IgD-negative memory B cell (primary cell): ENCODE data around the gene ZNF490. TPM values are rescaled to one million over a fixed set of nuclear protein-coding genes. Genes with fewer than 3 reads are reported as not detected.
"Not testable (repeated sequence)": the region's sequence is repeated elsewhere in the genome, so short reads cannot be mapped to it uniquely, and the experiment has no call there.

Source experiments
- H3K27ac Mint-ChIP-seq, 3 donors: one replicate each; pipeline ENCODE4 v1.8.0; 2020 to 2022; ENCODE audit warnings: mild to moderate bottlenecking in 3 of 3, mixed read lengths in 3 of 3, moderate library complexity in 1 of 3
- H3K27me3 Mint-ChIP-seq: one replicate; pipeline ENCODE4 v1.8.0; 2021; ENCODE audit warnings: mixed read lengths
- H3K36me3 Mint-ChIP-seq: one replicate; pipeline ENCODE4 v1.8.0; 2020; ENCODE audit warnings: mild to moderate bottlenecking, mixed read lengths
- H3K4me1 Mint-ChIP-seq, 3 donors: one replicate each; pipeline ENCODE4 v1.8.0; 2020 to 2022; ENCODE audit warnings: mixed read lengths in 3 of 3, mild to moderate bottlenecking in 1 of 3
- H3K4me3 Mint-ChIP-seq, 4 donors: one replicate each; pipeline ENCODE4 v1.8.0; 2020 to 2022; ENCODE audit warnings: mild to moderate bottlenecking in 4 of 4, mixed read lengths in 4 of 4, moderate library complexity in 3 of 4
- H3K9me3 Mint-ChIP-seq, 3 donors: one replicate each; pipeline ENCODE4 v1.8.0; 2020 to 2021; ENCODE audit warnings: mixed read lengths in 3 of 3, mild to moderate bottlenecking in 1 of 3
- polyA plus RNA-seq: library from polyadenylated mRNA; unstranded; fragments of 300-500 nt; fragmentation: Illumina TruSeq; gene quantifications from one replicate; pipeline ENCODE4 v1.2.3, GENCODE V29; 2021

The ZNF490 gene
- polyA plus RNA-seq, 1 donor from 2014 or later, result 6.7 TPM

GRCh38 chr19:12638611-12639182, 28.1 kb upstream of the ZNF490 start:
- Mint-ChIP-seq H3K36me3 (peaks cover 1% of the 10 kb centered on the region), H3K27ac (no peak overlapping the region), H3K27me3 (no peaks in the 10 kb centered on the region), H3K9me3 (no peaks in the 10 kb centered on the region), H3K4me1 (peaks cover 6 to 12% (median 9%) of the 10 kb centered on the region in 3 donors), H3K4me3 (no peak overlapping the region)

- H3K27me3 Mint-ChIP-seq, result no peaks in the 10 kb centered on the region
- no peak overlapping the region for H3K27ac Mint-ChIP-seq
- no peak overlapping the region for H3K4me3 Mint-ChIP-seq
Measured at GRCh38 chr19:12636631-12637030, 26.0 kb upstream of the ZNF490 start.

GRCh38 chr19:12629215-12629614, 18.6 kb upstream of the ZNF490 start:
- Mint-ChIP-seq H3K9me3 (peaks cover 0 to 15% (median 2%) of the 10 kb centered on the region in 3 donors), H3K27me3 (no peaks in the 10 kb centered on the region), H3K4me1 (peaks cover 0 to 1% (median 0%) of the 10 kb centered on the region in 3 donors), H3K4me3 (no peak overlapping the region), H3K36me3 (peaks cover 14% of the 10 kb centered on the region), H3K27ac (no peak overlapping the region)

More at GRCh38 chr19:12636631-12637030, 26.0 kb upstream of the ZNF490 start:
- no peaks in the 10 kb centered on the region for H3K9me3 Mint-ChIP-seq
- peaks cover 6 to 12% (median 9%) of the 10 kb centered on the region in 3 donors for H3K4me1 Mint-ChIP-seq
- no peaks in the 10 kb centered on the region for H3K36me3 Mint-ChIP-seq

GRCh38 chr19:12628040-12629022, 17.7 kb upstream of the ZNF490 start:
- H3K36me3 Mint-ChIP-seq, result peaks cover 14% of the 10 kb centered on the region
- H3K27me3 Mint-ChIP-seq, result no peaks in the 10 kb centered on the region
- peaks cover 0 to 15% (median 2%) of the 10 kb centered on the region in 3 donors for H3K9me3 Mint-ChIP-seq
- H3K4me3 Mint-ChIP-seq, result no peak overlapping the region
- H3K27ac Mint-ChIP-seq, result no peak overlapping the region
- H3K4me1 Mint-ChIP-seq, result no peaks in the 10 kb centered on the region

GRCh38 chr19:12626958-12627357, 16.3 kb upstream of the ZNF490 start:
- Mint-ChIP-seq H3K36me3 (peaks cover 14% of the 10 kb centered on the region), H3K27me3 (no peaks in the 10 kb centered on the region), H3K4me1 (peaks cover 0 to 1% (median 0%) of the 10 kb centered on the region in 3 donors), H3K9me3 (peaks cover 0 to 15% (median 2%) of the 10 kb centered on the region in 3 donors), H3K4me3 (no peak overlapping the region), H3K27ac (peak overlapping the region in 1 of 3 donors; percentile 76)

GRCh38 chr19:12623361-12624031, 12.9 kb upstream of the ZNF490 start:
- H3K36me3 Mint-ChIP-seq, result peaks cover 7% of the 10 kb centered on the region
- H3K27me3 Mint-ChIP-seq, result no peaks in the 10 kb centered on the region
- peak overlapping the region in 1 of 4 donors; percentile 45 for H3K4me3 Mint-ChIP-seq
- peak overlapping the region in 1 of 3 donors; percentile 45 for H3K27ac Mint-ChIP-seq
- H3K9me3 Mint-ChIP-seq, result peaks cover 0 to 6% (median 0%) of the 10 kb centered on the region in 3 donors
- peaks cover 0 to 14% (median 12%) of the 10 kb centered on the region in 3 donors for H3K4me1 Mint-ChIP-seq

GRCh38 chr19:12621253-12622024, 10.8 kb upstream of the ZNF490 start:
- Mint-ChIP-seq H3K4me3 (peak overlapping the region in 1 of 4 donors; percentile 65), H3K4me1 (peaks cover 5 to 19% (median 17%) of the 10 kb centered on the region in 3 donors), H3K27ac (peak overlapping the region in 1 of 3 donors; percentile 56)
- H3K27me3 Mint-ChIP-seq, H3K9me3 Mint-ChIP-seq, H3K36me3 Mint-ChIP-seq: not testable (repeated sequence)

- H3K27me3 Mint-ChIP-seq, result no peaks in the 10 kb centered on the region
- no peaks in the 10 kb centered on the region for H3K9me3 Mint-ChIP-seq
Measured at GRCh38 chr19:12617646-12618045, 7.0 kb upstream of the ZNF490 start.

GRCh38 chr19:12611361-12611699, 717 bp upstream of the ZNF490 start:
- peaks cover 29 to 42% (median 41%) of the 10 kb centered on the region in 3 donors for H3K4me1 Mint-ChIP-seq
- H3K27ac Mint-ChIP-seq, result peak overlapping the region; percentile 87 to 99 (median 98)
- H3K4me3 Mint-ChIP-seq, result peak overlapping the region; percentile 92 to 100 (median 100)
- no peaks in the 10 kb centered on the region for H3K9me3 Mint-ChIP-seq
- no peaks in the 10 kb centered on the region for H3K27me3 Mint-ChIP-seq
- peaks cover 4% of the 10 kb centered on the region for H3K36me3 Mint-ChIP-seq

More at GRCh38 chr19:12617646-12618045, 7.0 kb upstream of the ZNF490 start:
- no peak overlapping the region for H3K27ac Mint-ChIP-seq
- peak overlapping the region in 1 of 4 donors; percentile 70 for H3K4me3 Mint-ChIP-seq
- peaks cover 21 to 42% (median 42%) of the 10 kb centered on the region in 3 donors for H3K4me1 Mint-ChIP-seq
- H3K36me3 Mint-ChIP-seq, result peaks cover 1% of the 10 kb centered on the region

GRCh38 chr19:12607631-12608030, 3.0 kb downstream of the ZNF490 start:
- Mint-ChIP-seq H3K36me3 (peaks cover 4% of the 10 kb centered on the region), H3K9me3 (no peaks in the 10 kb centered on the region), H3K4me1 (peaks cover 17 to 24% (median 18%) of the 10 kb centered on the region in 3 donors), H3K4me3 (peak overlapping the region in 2 of 4 donors; percentile 41 to 81), H3K27me3 (no peaks in the 10 kb centered on the region), H3K27ac (peak overlapping the region in 1 of 3 donors; percentile 85)

GRCh38 chr19:12606796-12607195, 3.8 kb downstream of the ZNF490 start:
- H3K4me1 Mint-ChIP-seq, result peaks cover 16 to 23% (median 16%) of the 10 kb centered on the region in 3 donors
- H3K9me3 Mint-ChIP-seq, result no peaks in the 10 kb centered on the region
- H3K27ac Mint-ChIP-seq, result no peak overlapping the region
- H3K27me3 Mint-ChIP-seq, result no peaks in the 10 kb centered on the region
- H3K4me3 Mint-ChIP-seq, result no peak overlapping the region
- peaks cover 4% of the 10 kb centered on the region for H3K36me3 Mint-ChIP-seq

- peaks cover 10 to 12% (median 11%) of the 10 kb centered on the region in 3 donors for H3K4me1 Mint-ChIP-seq
- H3K4me3 Mint-ChIP-seq, result peak overlapping the region in 1 of 4 donors; percentile 73
Measured at GRCh38 chr19:12603714-12604113, 6.9 kb downstream of the ZNF490 start.

GRCh38 chr19:12597594-12597993, 13.0 kb downstream of the ZNF490 start:
- no peak overlapping the region for H3K4me3 Mint-ChIP-seq
- H3K27me3 Mint-ChIP-seq, result no peaks in the 10 kb centered on the region
- H3K4me1 Mint-ChIP-seq, result peaks cover 0 to 2% (median 0%) of the 10 kb centered on the region in 3 donors
- no peaks in the 10 kb centered on the region for H3K9me3 Mint-ChIP-seq
- H3K27ac Mint-ChIP-seq, result no peak overlapping the region
- H3K36me3 Mint-ChIP-seq, result peaks cover 4% of the 10 kb centered on the region

More at GRCh38 chr19:12603714-12604113, 6.9 kb downstream of the ZNF490 start:
- H3K27ac Mint-ChIP-seq, result peak overlapping the region; percentile 27 to 45 (median 31)
- H3K36me3 Mint-ChIP-seq, result peaks cover 1% of the 10 kb centered on the region
- no peaks in the 10 kb centered on the region for H3K27me3 Mint-ChIP-seq
- H3K9me3 Mint-ChIP-seq, result no peaks in the 10 kb centered on the region

- peaks cover 0 to 2% (median 0%) of the 10 kb centered on the region in 3 donors for H3K4me1 Mint-ChIP-seq
- no peaks in the 10 kb centered on the region for H3K27me3 Mint-ChIP-seq
- no peak overlapping the region for H3K27ac Mint-ChIP-seq
- H3K9me3 Mint-ChIP-seq, result no peaks in the 10 kb centered on the region
- H3K36me3 Mint-ChIP-seq, result peaks cover 4% of the 10 kb centered on the region
- no peak overlapping the region for H3K4me3 Mint-ChIP-seq
Measured at GRCh38 chr19:12596927-12597548, 13.6 kb downstream of the ZNF490 start.
